ENCODE results near the gene ZNF155. TPM values are rescaled to one million over a fixed set of nuclear protein-coding genes. Genes with fewer than 3 reads are reported as not detected.

ZNF155 gene
- polyA plus RNA-seq, 1 of the 3 experiments (the other 2 are of a cell fraction) = 2.1 TPM

GRCh38 chr19:43976732-43977131 is 7.3 kb upstream of the ZNF155 start:
- POLR2A ChIA-PET = no interaction called here

More at GRCh38 chr19:43976732-43977131, 7.3 kb upstream of the ZNF155 start:
- Histone ChIP-seq H3K27ac (ENCODE audit: low read depth in 2 of 2, low read length in 1 of 2) (no peak overlapping the region), H3K9ac (no peak overlapping the region), H3K4me1 (ENCODE audit: control insufficient read depth in 1 of 2, insufficient read depth in 2 of 2, low read depth in 1 of 2, low read length in 1 of 2) (no peaks in the 10 kb centered on the region), H3K4me2 (no peak overlapping the region), H3K4me3 (ENCODE audit: low read depth in 2 of 2, low read length in 1 of 2) (no peak overlapping the region), H4K20me1 (ENCODE audit: insufficient read depth) (no peaks in the 10 kb centered on the region), H3K27me3 (ENCODE audit: insufficient read depth) (no peaks in the 10 kb centered on the region), H3K36me3 (replicated peaks in 1 of 2; ENCODE audit: control insufficient read depth in 1 of 2, insufficient read depth in 2 of 2, low read length in 1 of 2) (peaks cover 0 to 7% of the 10 kb centered on the region in 2 experiments), H3F3A (replicated peaks; ENCODE audit: insufficient read depth) (no peaks in the 10 kb centered on the region), H3K79me2 (ENCODE audit: insufficient read depth) (no peaks in the 10 kb centered on the region), H2AFZ (ENCODE audit: low read depth) (no peak overlapping the region), H3K9me2 (no peaks in the 10 kb centered on the region), H3K9me3 (peaks cover 30% of the 10 kb centered on the region)
- CTCF ChIA-PET = no interaction called here
- TF ChIP-seq PBX3 (IDR thresholded peaks at IDR 0.05) (no peak), USF1 (IDR thresholded peaks at IDR 0.05; ENCODE audit: borderline replicate concordance, low read depth) (no peak), MAX (IDR thresholded peaks at IDR 0.05; ENCODE audit: low read depth) (no peak), POLR2AphosphoS5 (IDR thresholded peaks at IDR 0.05; ENCODE audit: low read depth, low read length) (no peak), EZH2phosphoT487 (IDR thresholded peaks at IDR 0.05; ENCODE audit: borderline replicate concordance, low read depth) (no peak), ZBTB33 (IDR thresholded peaks at IDR 0.05; ENCODE audit: borderline replicate concordance, low read depth) (no peak), ELF1 (IDR thresholded peaks at IDR 0.05) (no peak), EP300 (IDR thresholded peaks at IDR 0.05; ENCODE audit: borderline replicate concordance in 1 of 2, low read depth in 1 of 2, low read length in 1 of 2) (no peak), RFX5 (IDR thresholded peaks at IDR 0.05; ENCODE audit: low read length) (no peak), MXI1 (IDR thresholded peaks at IDR 0.05; ENCODE audit: low read depth, low read length) (no peak), IRF3 (IDR thresholded peaks at IDR 0.05; ENCODE audit: low read depth, low read length) (no peak), SMC3 (IDR thresholded peaks at IDR 0.05; ENCODE audit: low read depth, low read length) (no peak), JUND (IDR thresholded peaks at IDR 0.05) (no peak), GATA2 (CRISPR knock-in tag; IDR thresholded peaks at IDR 0.05) (no peak)
- no peak for DNase-seq
- 42% methylated on average over 1 of the region's 1 CpG for WGBS (ENCODE audit: low lambda C conversion rate)

All from SK-N-SH (cell line).